Activated CD8-positive, alpha-beta memory T cell treated with anti-CD3 and anti-CD28 coated beads for 48 hours (primary cell): ENCODE data around the gene LDLRAD4.

ENCODE experiments used
- DNase-seq, 3 experiments: peaks; one replicate each; pipeline ENCODE4 v3.0.0-alpha.2; 2020; ENCODE audit warnings: low read depth in 2 of 3, low spot score in 2 of 3

LDLRAD4 gene

DNA sequence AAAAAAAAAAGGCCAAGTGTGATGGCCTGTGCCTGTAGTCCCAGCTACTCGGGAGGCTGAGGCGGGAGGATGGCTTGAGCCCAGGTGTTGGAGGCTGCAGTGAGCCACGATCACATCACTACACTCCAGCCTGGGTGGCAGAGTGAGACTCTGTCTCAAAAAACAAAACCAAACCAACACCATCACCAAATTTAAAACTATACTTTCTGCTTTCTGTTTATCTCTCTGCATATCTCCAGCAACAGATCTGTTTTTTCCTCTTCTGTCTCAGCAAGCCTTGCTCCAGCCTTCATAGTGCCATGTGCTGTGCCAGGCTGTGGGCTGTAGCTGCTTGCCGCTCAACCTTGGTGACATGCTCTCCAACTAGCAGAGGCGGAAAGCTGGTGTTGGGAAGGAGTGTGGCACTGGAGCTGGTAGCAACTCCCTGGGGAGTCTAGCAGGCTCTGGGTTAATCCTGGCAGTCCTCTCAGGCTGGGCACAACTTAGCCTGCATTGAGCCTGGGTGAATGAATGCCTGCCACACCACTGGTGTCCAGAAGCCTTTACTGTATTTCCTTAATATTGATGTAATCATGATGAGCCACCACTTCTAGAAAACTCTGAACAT is 204.1 kb downstream of the LDLRAD4 start:
- no peak for DNase-seq

- no peak for DNase-seq
These were observed 204.8 kb downstream of the LDLRAD4 start for GRCh38 chr18:13423352-13423751.

DNA sequence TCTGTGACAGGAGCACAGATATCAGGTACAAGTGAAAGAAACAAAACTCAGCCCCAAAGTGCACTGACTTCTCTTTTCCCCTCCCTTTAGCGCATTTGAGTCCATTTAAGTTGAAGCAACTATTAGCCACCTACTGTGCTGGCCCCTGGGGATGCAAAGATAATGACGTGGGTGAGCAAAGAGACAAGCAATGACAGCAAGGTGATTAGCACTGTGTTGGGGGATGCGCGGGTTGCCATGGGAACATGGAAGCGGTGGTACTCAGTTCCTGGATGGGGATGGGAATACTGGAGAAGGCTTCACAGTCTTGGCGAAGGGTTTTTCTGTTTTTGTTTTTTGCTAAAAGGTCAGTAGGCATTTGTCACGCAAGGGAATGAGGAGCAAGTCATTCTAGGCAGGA is 205.8 kb downstream of the LDLRAD4 start:
- DNase-seq: no peak

- DNase-seq: no peak
These were observed 207.0 kb downstream of the LDLRAD4 start for GRCh38 chr18:13425357-13426091.

DNA sequence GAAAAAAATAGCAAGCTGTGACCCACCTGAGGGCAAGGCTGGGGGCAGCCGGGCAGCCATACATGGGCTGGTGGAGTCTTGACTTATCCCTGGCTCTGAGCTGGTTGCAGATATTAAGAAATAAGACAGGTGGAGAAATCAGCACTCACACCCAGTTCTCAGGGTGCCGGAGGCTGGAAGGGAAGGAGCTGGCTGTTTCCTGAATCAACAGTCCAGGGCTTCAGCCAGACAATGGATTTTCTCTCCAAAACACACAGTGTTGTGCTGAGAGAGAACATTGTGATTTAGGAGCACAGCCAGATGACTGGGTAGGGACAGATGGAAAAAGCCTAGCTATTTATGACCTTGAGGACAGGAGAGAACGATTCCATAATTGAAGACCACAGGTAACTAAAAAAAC is 208.8 kb downstream of the LDLRAD4 start:
- no peak for DNase-seq

- no peak for DNase-seq
These were observed 209.8 kb downstream of the LDLRAD4 start for GRCh38 chr18:13428319-13428718.

- no peak for DNase-seq
These were observed 210.5 kb downstream of the LDLRAD4 start for GRCh38 chr18:13429016-13429415.

GRCh38 chr18:13429884-13430510 is 211.4 kb downstream of the LDLRAD4 start:
- DNase-seq: no peak

DNA sequence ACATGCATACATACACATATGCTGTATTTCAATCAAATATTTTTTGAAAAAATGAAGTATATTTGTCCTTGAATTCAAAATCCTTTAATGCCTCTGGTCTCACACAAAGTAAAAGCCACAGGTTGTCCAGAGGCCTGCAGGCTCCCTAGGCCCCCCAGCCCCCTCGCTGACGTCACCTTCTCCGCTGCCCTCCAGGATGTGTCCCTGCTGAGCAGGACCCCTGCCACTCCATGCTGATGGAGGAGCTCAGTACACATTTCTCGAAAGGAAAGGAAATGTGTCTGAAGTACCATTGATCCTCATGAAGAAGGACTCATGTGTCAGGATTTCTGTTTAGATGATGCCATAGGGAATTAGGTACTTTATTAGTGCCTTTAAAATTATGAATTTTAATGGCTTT is 212.1 kb downstream of the LDLRAD4 start:
- DNase-seq: no peak

GRCh38 chr18:13431886-13432285 is 213.3 kb downstream of the LDLRAD4 start:
- DNase-seq: no peak

GRCh38 chr18:13433125-13433524 is 214.6 kb downstream of the LDLRAD4 start:
- DNase-seq: no peak

DNA sequence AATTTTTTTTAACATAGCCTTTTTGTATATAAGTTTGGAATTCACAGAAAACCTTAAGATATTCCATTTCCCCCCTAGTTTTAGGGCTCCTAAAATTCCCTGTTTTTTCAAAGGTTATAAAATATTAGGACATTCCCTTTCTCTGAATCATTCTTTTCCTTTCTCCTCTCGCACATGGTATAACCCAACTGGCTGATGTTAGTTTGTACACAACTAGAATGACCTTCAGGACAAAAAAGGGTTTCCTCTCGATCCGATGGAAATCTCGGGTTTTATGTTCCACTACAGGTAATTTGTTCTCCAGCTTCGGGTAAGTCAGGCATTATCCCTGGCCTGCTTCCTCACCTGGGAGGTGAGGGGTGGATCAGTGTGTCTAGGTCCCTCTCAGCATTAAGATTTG is 215.1 kb downstream of the LDLRAD4 start:
- DNase-seq: no peak

GRCh38 chr18:13434854-13435253 is 216.3 kb downstream of the LDLRAD4 start:
- DNase-seq: no peak

- DNase-seq: no peak
These were observed 217.2 kb downstream of the LDLRAD4 start for GRCh38 chr18:13435586-13436333.

GRCh38 chr18:13436576-13436975 is 218.0 kb downstream of the LDLRAD4 start:
- DNase-seq: no peak

DNA sequence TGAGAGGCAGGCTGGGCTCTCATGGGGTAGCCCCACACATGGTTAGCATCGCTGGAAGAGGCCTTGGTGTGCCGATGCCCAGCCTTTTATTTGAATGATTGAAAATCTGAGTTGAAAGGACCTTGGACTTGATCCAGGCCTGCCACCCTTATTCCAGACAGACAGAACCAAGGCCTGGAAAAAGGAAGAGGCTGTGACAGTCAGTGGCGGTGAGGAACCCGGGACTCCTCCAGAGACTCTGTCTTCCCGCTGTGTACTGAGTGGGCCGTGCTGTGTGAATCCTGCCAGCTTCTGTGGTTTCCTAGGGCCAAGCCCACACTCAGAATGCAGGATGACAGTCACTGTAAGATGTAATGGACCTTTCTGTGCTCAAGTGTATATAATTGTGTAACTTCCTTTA is 218.5 kb downstream of the LDLRAD4 start:
- no peak for DNase-seq

GRCh38 chr18:13437796-13438506 is 219.4 kb downstream of the LDLRAD4 start:
- no peak for DNase-seq

DNA sequence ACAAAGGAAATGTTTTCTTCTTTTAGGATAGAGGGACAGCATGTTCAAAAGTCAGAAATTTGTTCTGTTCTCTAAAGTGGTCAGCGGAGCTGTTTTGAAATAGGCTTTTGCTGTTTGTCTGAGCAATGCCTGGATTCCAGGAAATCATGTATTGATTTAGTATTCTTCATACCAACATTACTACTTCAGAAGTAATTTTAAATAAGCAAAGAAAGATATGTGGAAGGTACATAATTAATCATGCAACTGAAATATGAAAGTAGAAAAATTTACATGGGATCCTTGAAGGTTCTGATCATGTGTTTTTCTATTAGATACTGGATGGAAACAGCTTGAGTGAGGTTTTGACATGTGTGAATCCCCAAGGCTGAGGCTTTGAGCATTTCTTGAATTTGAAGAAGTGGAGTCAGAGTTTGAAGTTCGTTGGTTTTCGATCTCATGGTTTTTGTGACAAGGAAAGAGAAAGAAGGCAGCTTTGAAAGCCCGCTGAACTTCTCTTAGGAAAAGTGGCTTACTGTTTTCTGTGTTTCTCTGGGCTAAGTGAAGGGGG is 220.0 kb downstream of the LDLRAD4 start:
- no peak for DNase-seq

GRCh38 chr18:13439461-13439860 is 220.9 kb downstream of the LDLRAD4 start:
- DNase-seq: no peak

DNA sequence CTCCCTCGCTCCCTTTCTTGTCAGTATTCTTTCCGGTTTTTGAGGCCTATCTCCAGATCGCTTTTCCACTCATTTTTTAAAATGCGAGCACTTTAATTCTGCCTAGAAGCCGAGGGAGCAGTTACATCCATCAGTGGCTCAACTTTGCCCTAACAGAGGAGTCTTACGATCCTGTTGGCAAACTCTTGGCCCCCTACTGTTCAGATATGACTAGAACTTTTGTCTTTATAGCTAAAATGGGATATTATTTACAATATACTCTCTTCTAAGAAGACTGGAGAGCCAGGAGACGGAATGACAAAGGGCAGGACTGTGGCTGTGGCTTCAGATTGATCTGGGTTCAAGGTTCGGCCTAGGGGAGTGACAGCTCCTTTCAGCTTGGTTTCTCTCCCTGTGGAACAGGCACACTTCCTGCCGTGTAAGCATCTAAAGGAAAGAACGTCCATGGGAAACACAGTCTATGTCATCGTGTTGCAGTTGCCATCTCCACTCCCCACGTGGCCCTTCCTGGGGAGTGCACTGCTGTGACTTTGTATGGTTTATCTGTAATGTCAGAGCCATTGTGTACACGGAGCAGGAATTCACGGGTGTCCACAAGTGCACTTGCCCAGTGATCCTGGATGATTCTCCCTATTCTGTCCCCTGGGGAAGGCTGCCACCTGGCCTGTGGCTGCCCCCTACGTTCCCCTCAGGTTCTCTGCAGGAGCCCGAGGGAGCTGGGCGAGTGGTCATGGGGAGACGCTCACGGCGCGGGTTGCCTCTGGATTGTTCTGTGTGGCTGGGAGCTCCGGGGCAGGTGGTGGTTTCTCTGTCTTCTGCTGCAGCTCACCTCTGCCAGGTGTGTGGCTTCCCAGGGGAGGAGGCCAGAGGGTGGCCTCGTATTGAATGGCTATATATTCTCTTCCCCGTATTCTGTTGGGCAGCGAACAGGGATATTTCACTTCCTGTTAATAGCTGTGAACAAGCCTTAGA is 222.0 kb downstream of the LDLRAD4 start:
- no peak for DNase-seq
